ENCODE measurements around the gene CFAP300. TPM values are rescaled to one million over a fixed set of nuclear protein-coding genes. Genes with fewer than 3 reads are reported as not detected.

Gene CFAP300
- total RNA-seq, 1 donor from 2014 or later: 4.9 TPM

DNA sequence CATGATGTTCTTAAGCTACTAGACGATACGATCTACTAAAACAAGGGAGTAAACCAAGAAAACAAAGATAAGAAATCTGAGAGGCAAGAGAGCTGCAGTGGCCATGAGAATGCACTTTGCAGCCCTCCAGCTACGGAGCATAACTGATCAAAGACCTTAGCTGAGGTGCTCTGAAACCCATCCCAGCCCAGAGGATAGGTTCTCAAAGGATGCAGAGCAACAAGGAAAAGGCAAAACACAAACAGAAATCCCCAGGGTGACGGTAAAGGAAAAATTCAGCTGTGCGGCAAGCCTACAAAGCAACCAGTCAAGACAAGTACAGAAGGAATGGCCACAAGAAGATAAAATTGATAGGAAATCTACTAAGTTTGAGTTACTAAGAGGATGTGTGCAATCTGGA lies 32.5 kb upstream of the CFAP300 start:
- H3K9me3 Mint-ChIP-seq (ENCODE audit: unreplicated experiment): no peaks in the 10 kb centered on the region
- peaks cover 23% of the 10 kb centered on the region for H3K4me1 Mint-ChIP-seq (ENCODE audit: unreplicated experiment)
- H3K36me3 Mint-ChIP-seq (ENCODE audit: unreplicated experiment): no peaks in the 10 kb centered on the region
- H3K27ac Mint-ChIP-seq (ENCODE audit: unreplicated experiment): no peak overlapping the region
- H3K4me3 Mint-ChIP-seq (ENCODE audit: unreplicated experiment): no peak overlapping the region
- no peaks in the 10 kb centered on the region for H3K27me3 Mint-ChIP-seq (ENCODE audit: unreplicated experiment)
- DNase-seq (ENCODE audit: extremely low spot score, unreplicated experiment): no peak
- TF ChIP-seq, protein P1, sequence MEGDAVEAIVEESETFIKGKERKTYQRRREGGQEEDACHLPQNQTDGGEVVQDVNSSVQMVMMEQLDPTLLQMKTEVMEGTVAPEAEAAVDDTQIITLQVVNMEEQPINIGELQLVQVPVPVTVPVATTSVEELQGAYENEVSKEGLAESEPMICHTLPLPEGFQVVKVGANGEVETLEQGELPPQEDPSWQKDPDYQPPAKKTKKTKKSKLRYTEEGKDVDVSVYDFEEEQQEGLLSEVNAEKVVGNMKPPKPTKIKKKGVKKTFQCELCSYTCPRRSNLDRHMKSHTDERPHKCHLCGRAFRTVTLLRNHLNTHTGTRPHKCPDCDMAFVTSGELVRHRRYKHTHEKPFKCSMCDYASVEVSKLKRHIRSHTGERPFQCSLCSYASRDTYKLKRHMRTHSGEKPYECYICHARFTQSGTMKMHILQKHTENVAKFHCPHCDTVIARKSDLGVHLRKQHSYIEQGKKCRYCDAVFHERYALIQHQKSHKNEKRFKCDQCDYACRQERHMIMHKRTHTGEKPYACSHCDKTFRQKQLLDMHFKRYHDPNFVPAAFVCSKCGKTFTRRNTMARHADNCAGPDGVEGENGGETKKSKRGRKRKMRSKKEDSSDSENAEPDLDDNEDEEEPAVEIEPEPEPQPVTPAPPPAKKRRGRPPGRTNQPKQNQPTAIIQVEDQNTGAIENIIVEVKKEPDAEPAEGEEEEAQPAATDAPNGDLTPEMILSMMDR (IDR thresholded peaks at IDR 0.05): no peak

DNA sequence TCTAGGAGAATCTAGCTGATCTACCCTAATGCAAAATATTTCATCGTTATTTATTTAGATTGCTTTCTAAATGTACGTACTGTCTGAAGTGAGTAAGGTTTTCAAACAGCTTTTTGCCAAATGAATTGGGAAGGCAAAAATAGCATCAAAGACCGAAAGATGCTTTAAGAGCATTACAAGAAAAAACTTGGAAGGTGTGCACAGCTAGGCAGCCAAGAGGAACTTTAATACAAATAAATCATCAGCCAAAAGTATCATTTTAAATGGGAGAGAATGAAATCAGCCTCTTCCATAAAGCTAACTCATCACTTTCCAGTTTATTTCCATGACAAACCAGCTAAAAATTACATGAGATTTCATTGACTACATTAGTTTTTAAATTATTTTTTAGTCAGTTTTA lies 30.2 kb upstream of the CFAP300 start:
- no peaks in the 10 kb centered on the region for H3K36me3 Mint-ChIP-seq (ENCODE audit: unreplicated experiment)
- no peak overlapping the region for H3K4me3 Mint-ChIP-seq (ENCODE audit: unreplicated experiment)
- TF ChIP-seq, protein P1 (IDR thresholded peaks at IDR 0.05): no peak
- H3K27me3 Mint-ChIP-seq (ENCODE audit: unreplicated experiment): no peaks in the 10 kb centered on the region
- no peak for DNase-seq (ENCODE audit: extremely low spot score, unreplicated experiment)
- H3K9me3 Mint-ChIP-seq (ENCODE audit: unreplicated experiment): no peaks in the 10 kb centered on the region
- peaks cover 3% of the 10 kb centered on the region for H3K4me1 Mint-ChIP-seq (ENCODE audit: unreplicated experiment)
- no peak overlapping the region for H3K27ac Mint-ChIP-seq (ENCODE audit: unreplicated experiment)

DNA sequence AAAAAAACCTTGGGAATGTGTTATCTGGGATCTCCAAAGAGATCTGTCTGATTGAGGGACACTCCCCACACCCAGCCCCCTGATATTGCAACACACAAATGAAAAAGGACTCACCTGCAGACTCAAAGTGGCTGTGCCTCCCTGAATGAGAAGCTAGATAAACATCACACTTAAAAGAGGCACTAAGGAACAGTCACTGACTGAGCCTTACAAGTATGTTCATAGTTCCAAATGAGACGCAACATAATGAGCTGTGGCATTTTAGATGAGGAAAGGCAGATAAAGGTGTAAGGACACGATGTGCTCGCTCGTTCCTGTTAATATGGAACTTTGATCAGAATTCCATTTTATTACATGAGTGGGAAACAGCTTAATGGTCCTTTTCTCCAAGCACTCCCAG lies 21.0 kb upstream of the CFAP300 start:
- Mint-ChIP-seq H3K4me1 (ENCODE audit: unreplicated experiment) (no peaks in the 10 kb centered on the region), H3K36me3 (ENCODE audit: unreplicated experiment) (no peaks in the 10 kb centered on the region), H3K27me3 (ENCODE audit: unreplicated experiment) (no peaks in the 10 kb centered on the region), H3K27ac (ENCODE audit: unreplicated experiment) (no peak overlapping the region), H3K9me3 (ENCODE audit: unreplicated experiment) (no peaks in the 10 kb centered on the region), H3K4me3 (ENCODE audit: unreplicated experiment) (no peak overlapping the region)
- DNase-seq (ENCODE audit: extremely low spot score, unreplicated experiment): no peak
- TF ChIP-seq, protein P1 (IDR thresholded peaks at IDR 0.05): no peak

DNA sequence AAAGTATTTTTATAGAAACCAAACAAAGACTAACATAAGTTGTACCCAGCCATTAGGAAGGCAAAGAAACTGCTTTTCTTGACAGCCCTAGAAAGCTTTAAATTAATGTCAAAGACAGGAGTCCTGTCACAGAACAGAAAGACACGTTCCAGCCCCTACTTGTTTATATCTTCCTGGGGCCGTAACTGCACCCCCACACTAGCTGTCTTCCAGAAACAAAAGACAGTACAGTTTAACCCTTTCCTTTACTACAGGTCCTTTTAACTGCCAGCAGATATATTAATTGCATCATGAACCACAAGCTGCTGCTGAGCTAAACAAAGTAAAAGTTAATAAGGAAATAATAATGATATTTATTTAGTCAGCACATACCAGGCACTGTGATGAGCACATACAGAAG lies 20.3 kb upstream of the CFAP300 start:
- Mint-ChIP-seq H3K36me3 (ENCODE audit: unreplicated experiment) (no peaks in the 10 kb centered on the region), H3K4me3 (ENCODE audit: unreplicated experiment) (no peak overlapping the region), H3K27ac (ENCODE audit: unreplicated experiment) (no peak overlapping the region), H3K4me1 (ENCODE audit: unreplicated experiment) (no peaks in the 10 kb centered on the region), H3K27me3 (ENCODE audit: unreplicated experiment) (no peaks in the 10 kb centered on the region), H3K9me3 (ENCODE audit: unreplicated experiment) (no peaks in the 10 kb centered on the region)
- TF ChIP-seq, protein P1 (IDR thresholded peaks at IDR 0.05): no peak
- no peak for DNase-seq (ENCODE audit: extremely low spot score, unreplicated experiment)

DNA sequence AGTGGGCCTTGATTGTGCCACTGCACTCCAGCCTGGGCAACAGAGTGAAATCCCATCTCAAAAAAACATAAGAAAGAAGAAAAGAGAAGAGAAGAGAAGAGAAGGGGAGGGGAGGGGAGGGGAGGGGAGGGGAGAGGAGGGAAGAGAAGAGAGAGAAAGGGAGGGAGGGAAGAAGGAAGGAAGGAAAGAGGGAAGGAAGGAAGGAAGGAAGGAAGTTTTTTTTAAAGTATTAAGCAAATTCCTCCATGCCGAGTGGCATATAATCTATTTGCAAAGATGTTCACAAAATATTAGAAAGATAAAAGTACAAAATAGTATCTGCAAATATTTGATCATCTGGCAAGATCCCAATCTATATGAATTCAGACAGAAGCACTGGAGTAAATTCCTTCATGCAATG lies 10.5 kb upstream of the CFAP300 start:
- peaks cover 5% of the 10 kb centered on the region for H3K27me3 Mint-ChIP-seq (ENCODE audit: unreplicated experiment)
- no peak for DNase-seq (ENCODE audit: extremely low spot score, unreplicated experiment)
- no peaks in the 10 kb centered on the region for H3K4me1 Mint-ChIP-seq (ENCODE audit: unreplicated experiment)
- peaks cover 12% of the 10 kb centered on the region for H3K9me3 Mint-ChIP-seq (ENCODE audit: unreplicated experiment)
- TF ChIP-seq, protein P1 (IDR thresholded peaks at IDR 0.05): no peak
- no peak overlapping the region for H3K27ac Mint-ChIP-seq (ENCODE audit: unreplicated experiment)
- peaks cover 4% of the 10 kb centered on the region for H3K36me3 Mint-ChIP-seq (ENCODE audit: unreplicated experiment)
- no peak overlapping the region for H3K4me3 Mint-ChIP-seq (ENCODE audit: unreplicated experiment)

All from osteocyte (in vitro differentiated cells).